Mesothelial cell of epicardium (in vitro differentiated cells): Measurements from ENCODE around the gene HTR3E. TPM values are rescaled to one million over a fixed set of nuclear protein-coding genes. Genes with fewer than 3 reads are reported as not detected.
"Not testable (repeated sequence)": the region's sequence is repeated elsewhere in the genome, so short reads cannot be mapped to it uniquely, and the experiment has no call there.

Experiments used
- DNase-seq, 2 experiments: peaks; one replicate each; pipeline ENCODE4 v3.0.0; 2021; ENCODE audit warnings: low spot score in 2 of 2; ENCODE audit not compliant: unreplicated experiment in 2 of 2
- H3K27ac Mint-ChIP-seq: 2 replicates; pipeline ENCODE4 v1.8.0; 2021; ENCODE audit warnings: mixed read lengths
- H3K27me3 Mint-ChIP-seq: 2 replicates; pipeline ENCODE4 v1.8.0; 2021; ENCODE audit warnings: low read depth, mixed read lengths
- H3K36me3 Mint-ChIP-seq: 2 replicates; pipeline ENCODE4 v1.8.0; 2021; ENCODE audit warnings: mixed read lengths
- H3K4me1 Mint-ChIP-seq: 2 replicates; pipeline ENCODE4 v1.8.0; 2021; ENCODE audit warnings: mixed read lengths
- H3K4me3 Mint-ChIP-seq: 2 replicates; pipeline ENCODE4 v1.8.0; 2021; ENCODE audit warnings: mild to moderate bottlenecking, moderate library complexity, mixed read lengths
- H3K9me3 Mint-ChIP-seq: 2 replicates; pipeline ENCODE4 v1.8.0; 2021; ENCODE audit warnings: mixed read lengths
- total RNA-seq: library from RNA; stranded (reverse); gene quantifications from 3 replicates; pipeline ENCODE4 v1.2.1, GENCODE V29; 2021
- TF ChIP-seq, protein P1 (sequence below): fragments of 200-600 bp; sonication (generic); IDR thresholded peaks from one replicate; pipeline ENCODE4 v1.5.0; 2021; ENCODE audit warnings: antibody characterized with exemption; ENCODE audit not compliant: unreplicated experiment

Gene HTR3E
- total RNA-seq, 1 donor from 2014 or later = not detected

DNA sequence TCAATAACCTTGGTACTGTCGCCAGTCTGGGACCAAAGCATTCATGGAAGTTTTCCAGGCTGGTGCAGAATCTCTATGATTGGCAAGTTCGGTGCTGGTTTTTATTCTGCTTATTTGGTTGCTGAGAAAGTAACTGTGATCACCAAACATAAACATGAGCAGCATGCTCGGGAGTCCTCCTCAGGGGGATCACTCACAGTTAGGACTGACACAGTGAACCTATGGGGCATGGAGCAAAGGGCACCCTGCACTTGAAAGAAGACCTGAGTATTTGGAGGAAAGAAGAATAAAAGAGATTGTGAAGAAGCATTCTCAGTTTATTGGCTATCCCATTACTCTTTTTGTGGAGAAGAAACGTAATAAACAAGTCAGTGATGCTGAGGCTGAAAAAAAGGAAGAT, 19.2 kb downstream of the HTR3E start:
- H3K4me1 Mint-ChIP-seq = no peaks in the 10 kb centered on the region
- TF ChIP-seq, protein P1, sequence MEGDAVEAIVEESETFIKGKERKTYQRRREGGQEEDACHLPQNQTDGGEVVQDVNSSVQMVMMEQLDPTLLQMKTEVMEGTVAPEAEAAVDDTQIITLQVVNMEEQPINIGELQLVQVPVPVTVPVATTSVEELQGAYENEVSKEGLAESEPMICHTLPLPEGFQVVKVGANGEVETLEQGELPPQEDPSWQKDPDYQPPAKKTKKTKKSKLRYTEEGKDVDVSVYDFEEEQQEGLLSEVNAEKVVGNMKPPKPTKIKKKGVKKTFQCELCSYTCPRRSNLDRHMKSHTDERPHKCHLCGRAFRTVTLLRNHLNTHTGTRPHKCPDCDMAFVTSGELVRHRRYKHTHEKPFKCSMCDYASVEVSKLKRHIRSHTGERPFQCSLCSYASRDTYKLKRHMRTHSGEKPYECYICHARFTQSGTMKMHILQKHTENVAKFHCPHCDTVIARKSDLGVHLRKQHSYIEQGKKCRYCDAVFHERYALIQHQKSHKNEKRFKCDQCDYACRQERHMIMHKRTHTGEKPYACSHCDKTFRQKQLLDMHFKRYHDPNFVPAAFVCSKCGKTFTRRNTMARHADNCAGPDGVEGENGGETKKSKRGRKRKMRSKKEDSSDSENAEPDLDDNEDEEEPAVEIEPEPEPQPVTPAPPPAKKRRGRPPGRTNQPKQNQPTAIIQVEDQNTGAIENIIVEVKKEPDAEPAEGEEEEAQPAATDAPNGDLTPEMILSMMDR = no peak
- H3K27ac Mint-ChIP-seq = no peak overlapping the region
- no peak overlapping the region for H3K4me3 Mint-ChIP-seq
- peaks cover 21% of the 10 kb centered on the region for H3K27me3 Mint-ChIP-seq
- no peak for DNase-seq
- H3K9me3 Mint-ChIP-seq = no peaks in the 10 kb centered on the region
- H3K36me3 Mint-ChIP-seq = no peaks in the 10 kb centered on the region

DNA sequence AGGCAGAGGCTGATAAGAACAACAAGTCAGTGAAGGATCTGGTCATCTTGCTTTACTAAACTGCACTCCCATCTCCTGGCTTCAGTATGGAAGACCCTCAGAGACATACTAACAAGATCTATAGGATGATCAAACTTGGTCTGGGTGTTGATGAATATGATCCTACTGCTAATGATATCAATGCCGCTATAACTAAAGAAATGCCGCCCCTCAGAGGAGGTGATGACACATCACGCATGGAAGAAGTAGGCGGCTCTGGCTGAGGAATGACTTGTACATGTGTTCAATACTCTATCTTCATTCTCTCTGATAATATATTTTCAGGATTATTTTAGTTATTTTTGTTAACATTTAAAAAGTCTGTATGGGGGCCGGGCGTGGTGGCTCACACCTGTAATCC, 20.8 kb downstream of the HTR3E start:
- TF ChIP-seq, protein P1 = no peak
- Mint-ChIP-seq H3K4me3 (no peak overlapping the region), H3K36me3 (no peaks in the 10 kb centered on the region), H3K4me1 (no peaks in the 10 kb centered on the region), H3K27me3 (peaks cover 21% of the 10 kb centered on the region), H3K27ac (no peak overlapping the region), H3K9me3 (no peaks in the 10 kb centered on the region)
- no peak for DNase-seq

DNA sequence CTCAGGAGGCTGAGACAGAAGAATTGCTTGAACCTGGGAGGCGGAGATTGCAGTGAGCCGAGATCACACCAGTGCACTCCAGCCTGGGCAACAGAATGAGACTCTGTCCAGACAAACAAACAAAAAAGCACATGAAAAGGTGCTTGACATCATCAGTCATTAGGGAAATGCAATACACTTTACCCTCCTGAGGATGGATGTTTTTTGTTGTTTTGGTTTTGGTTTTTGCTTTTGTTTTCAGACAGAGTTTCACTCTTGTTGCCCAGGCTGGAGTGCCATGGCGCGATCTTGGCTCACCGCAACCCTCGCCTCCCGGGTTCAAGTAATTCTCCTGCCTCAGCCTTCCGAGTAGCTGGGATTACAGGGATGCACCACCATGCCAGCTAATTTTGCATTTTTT, 24.2 kb downstream of the HTR3E start:
- H3K4me1 Mint-ChIP-seq, H3K9me3 Mint-ChIP-seq, H3K27ac Mint-ChIP-seq, H3K4me3 Mint-ChIP-seq, H3K36me3 Mint-ChIP-seq, DNase-seq: not testable (repeated sequence)
- H3K27me3 Mint-ChIP-seq = peaks cover 12% of the 10 kb centered on the region

DNA sequence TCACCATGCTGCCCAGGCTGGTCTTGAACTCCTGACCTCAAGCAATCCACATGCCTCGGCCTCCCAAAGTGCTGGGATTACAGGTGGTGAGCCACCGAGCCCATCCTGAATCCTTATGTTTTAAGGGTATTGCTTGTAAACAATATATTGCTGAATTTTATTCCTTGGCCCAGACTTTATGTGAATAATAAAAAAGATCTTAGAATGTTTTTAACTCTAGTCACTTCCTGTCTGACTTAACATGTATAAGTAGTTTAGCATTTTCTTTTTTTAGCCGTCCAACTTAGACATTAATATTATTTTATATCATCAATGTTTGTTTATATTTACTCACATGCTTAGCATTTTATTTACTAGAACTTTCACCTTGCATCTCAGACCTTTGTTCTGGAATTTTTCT, 29.1 kb downstream of the HTR3E start:
- H3K4me1 Mint-ChIP-seq = no peaks in the 10 kb centered on the region
- TF ChIP-seq, protein P1 = no peak
- DNase-seq = no peak
- no peak overlapping the region for H3K4me3 Mint-ChIP-seq
- no peaks in the 10 kb centered on the region for H3K9me3 Mint-ChIP-seq
- H3K27me3 Mint-ChIP-seq = no peaks in the 10 kb centered on the region
- H3K36me3 Mint-ChIP-seq = no peaks in the 10 kb centered on the region
- no peak overlapping the region for H3K27ac Mint-ChIP-seq

DNA sequence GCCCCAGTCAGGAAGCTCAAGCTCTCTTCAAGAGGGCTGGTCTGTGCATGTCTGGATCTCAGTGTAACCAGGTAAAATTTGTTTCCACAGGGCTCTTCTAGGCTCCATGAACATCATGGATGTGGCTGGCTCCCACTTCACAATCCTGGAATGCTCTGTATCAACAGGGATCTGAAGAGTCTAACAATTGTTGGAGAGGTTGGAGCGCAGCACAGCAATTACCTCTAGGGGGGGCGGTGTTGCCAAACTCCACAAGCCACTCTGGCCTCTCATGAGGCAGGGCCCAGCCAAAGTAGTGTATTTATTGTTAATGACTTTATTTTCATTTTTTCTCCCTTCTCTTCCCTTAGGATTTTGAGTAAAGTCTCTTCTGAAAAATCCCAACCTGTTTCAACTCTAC, 32.1 kb downstream of the HTR3E start:
- Mint-ChIP-seq H3K9me3 (no peaks in the 10 kb centered on the region), H3K4me3 (no peak overlapping the region)
- DNase-seq = no peak

DNA sequence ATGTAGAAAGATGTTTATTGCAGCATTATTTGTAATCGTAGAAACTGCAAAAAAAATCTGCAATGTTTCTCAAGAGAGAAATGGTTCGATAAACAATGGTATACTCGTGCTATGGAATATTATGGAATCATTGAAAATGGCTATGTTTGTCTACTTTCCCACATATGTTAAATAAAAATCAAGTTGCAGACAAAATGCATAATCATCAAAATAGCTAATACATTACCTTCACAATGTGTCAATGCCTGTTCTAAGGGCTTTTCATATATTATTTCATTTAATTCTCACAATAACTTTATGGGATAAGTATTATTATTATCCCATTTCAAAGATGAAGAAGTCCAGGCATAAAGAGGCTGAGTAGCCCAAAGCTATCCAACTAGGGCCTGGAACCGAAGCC, 36.1 kb downstream of the HTR3E start:
- H3K36me3 Mint-ChIP-seq = peaks cover 3% of the 10 kb centered on the region

More for the DNA sequence above, 32.1 kb downstream of the HTR3E start:
- TF ChIP-seq, protein P1 = no peak
- Mint-ChIP-seq H3K36me3 (no peaks in the 10 kb centered on the region), H3K4me1 (peaks cover 8% of the 10 kb centered on the region), H3K27me3 (no peaks in the 10 kb centered on the region), H3K27ac (no peak overlapping the region)

More for the DNA sequence above, 36.1 kb downstream of the HTR3E start:
- TF ChIP-seq, protein P1 = no peak
- H3K27ac Mint-ChIP-seq = no peak overlapping the region
- DNase-seq = no peak
- no peaks in the 10 kb centered on the region for H3K9me3 Mint-ChIP-seq
- H3K27me3 Mint-ChIP-seq = no peaks in the 10 kb centered on the region
- H3K4me3 Mint-ChIP-seq = no peak overlapping the region
- peaks cover 33% of the 10 kb centered on the region for H3K4me1 Mint-ChIP-seq
